KG1 (cell line): ENCODE measurements around the gene SOBP.
"Not testable (repeated sequence)": the region's sequence is repeated elsewhere in the genome, so short reads cannot be mapped to it uniquely, and the experiment has no call there.

ENCODE experiments used
- DNase-seq: peaks from one replicate; lab custom pipeline; 2025; lab: John Stamatoyannopoulos, UW

The SOBP gene

DNA sequence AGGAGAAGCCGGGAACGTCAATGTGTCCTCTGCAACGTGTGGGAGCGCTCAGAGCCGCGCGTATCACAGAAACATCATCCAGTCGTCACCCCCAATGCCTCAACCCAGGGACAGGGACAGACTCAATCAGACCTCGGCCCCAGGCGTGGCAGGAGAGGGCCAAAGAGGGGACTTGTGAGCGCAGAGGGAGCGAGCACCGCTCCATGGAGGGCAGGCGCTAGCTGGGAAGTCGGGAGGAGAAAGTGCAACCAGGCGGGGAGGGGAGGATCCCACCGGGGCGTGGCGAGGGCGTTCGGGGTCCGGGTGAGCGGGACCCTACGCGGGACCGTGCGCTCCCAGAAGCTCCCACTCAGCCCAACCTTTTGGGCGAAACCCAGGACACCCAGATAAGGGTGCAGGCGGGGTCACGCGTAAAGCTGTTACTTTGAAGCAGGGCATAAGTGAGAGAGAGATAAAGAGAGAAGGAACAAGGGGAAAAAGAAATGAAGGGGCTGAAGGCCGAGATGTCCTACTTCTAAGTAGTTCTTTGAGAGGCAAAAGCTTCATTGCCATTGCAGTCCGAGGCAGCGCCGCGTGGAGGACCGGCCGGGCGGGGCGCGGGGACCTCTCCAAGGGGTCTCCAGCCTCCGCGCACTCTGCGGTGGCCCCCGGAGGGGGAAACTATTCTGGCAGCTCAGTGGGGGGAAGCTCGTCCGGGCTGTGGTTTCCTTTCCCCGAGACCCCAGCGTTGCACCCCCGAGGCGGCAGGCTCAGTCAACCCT is 862 bp upstream of the SOBP start:
- no peak for DNase-seq

DNA sequence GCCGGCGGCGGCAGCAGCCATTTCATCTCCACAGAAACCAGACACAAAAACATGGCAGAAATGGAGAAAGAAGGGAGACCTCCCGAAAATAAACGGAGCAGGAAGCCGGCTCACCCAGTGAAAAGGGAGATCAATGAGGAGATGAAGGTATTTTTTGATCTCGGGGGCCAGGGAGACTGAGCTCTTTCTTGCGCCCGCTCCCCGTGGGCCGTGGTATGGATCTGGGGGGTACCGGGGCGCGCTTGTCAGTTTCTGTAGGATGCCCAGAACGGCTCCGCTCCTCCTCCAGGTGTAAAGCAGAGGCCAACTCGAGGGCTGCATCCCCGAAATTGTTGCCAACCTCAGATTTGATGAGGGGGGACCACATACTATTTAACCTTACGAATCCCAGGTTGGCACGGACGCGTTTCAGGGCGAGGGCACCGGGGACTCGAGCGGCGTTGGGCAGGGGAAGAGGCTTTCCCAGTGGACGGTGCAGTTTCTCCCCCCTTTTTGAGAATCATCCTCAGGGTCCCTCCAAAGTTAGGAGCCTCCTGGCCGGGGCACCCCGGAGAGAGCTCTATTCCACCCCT is 735 bp downstream of the SOBP start:
- no peak for DNase-seq

GRCh38 chr6:107491138-107491609 is 1.3 kb downstream of the SOBP start:
- DNase-seq, result no peak

GRCh38 chr6:107491760-107492660 is 2.1 kb downstream of the SOBP start:
- DNase-seq, result no peak

- no peak for DNase-seq
Measured at GRCh38 chr6:107493158-107494057, 3.5 kb downstream of the SOBP start.

DNA sequence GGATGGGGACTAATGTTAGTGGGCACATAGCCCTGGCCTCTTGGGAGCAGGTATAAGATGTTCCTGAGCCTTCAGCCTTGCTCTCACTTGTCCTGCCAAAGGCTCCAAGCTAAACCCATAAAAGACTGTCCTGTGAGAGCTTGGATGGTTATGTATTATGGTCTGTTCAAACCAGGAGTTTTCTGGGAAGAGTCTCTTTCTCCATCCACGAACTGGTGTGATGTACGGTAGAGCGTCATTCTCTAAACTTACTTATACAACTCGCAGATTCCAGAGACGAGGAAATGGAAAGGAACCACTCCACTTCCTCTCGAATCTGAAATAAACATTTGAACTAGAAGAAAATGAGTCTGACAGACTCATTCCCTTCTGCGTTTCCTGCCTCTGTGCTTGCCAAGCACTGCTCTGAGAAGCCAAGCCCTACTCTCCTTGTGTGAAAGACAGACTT is 5.3 kb downstream of the SOBP start:
- DNase-seq, result no peak

- DNase-seq, result no peak
Measured at GRCh38 chr6:107495971-107496370, 6.1 kb downstream of the SOBP start.

DNA sequence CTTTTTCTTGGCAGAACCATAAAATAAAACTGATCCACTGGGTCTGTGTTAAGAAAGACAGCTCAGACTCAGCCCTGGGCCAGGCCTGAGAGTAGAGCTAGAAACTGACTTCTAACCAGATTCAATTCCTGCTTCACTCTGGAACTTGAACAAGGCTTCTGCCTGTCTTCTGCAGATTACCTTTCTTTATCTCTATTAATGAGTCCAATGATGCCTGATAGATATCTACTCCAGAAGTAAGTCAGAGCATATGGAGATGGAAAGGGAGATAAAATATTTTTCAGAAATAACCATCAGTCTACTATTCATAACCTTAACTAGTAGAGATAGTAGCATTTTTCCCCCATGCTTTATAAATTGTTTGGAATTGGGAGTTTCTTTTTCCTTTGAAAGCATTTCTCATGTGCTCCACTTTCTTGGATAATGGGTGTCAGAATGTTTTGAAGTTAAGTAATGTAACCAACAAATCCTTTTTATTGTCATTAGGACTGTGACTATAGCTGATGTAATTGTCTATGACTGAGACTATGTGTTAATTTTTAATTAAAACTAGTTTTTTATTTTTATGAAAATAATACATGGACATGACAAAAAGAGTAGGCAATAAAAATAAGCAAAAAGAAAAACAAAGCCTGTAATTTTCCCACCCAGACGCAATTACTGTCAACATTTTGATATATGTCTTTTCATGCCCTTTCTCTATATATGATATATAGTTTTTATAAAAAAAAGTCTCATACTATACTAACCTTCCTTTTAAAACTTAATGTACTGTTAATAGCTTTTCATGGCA is 7.2 kb downstream of the SOBP start:
- no peak for DNase-seq

GRCh38 chr6:107504270-107505026 is 14.5 kb downstream of the SOBP start:
- DNase-seq, result no peak

DNA sequence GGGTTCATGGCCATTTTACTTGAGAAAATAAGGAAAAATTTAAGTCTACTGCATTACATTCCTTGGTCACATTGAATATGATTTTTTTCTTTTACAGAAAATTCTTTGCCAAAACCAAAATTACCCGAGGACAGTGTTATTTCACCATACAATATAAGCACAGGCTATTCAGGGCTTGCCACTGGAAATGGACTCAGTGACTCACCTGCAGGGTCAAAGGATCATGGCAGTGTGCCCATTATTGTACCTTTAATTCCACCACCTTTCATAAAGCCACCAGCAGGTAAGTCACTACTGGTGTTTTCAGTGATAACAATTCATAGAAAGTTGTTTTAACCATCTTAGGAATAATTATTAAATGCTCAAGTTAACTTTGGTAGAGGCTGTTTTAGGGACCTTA is 16.2 kb downstream of the SOBP start:
- no peak for DNase-seq

DNA sequence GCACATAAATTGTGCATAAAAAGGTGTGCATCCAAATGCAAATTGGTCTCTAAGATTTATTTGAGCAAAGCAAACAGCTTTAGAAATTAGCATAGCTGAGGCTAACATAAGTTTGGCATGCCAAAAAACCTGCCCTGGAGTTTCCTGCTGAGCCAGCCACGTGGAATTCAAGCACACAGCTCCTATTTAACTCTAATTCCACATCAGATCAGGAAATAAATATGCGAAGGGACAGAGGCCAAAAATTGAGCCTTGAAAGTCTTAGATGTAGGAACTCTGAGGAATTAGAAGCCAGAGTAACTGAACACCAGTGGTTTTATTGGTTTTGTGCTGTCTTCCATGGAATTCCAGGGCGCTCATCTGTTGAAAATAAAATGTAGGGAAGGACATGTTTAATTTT is 19.6 kb downstream of the SOBP start:
- DNase-seq, result no peak

DNA sequence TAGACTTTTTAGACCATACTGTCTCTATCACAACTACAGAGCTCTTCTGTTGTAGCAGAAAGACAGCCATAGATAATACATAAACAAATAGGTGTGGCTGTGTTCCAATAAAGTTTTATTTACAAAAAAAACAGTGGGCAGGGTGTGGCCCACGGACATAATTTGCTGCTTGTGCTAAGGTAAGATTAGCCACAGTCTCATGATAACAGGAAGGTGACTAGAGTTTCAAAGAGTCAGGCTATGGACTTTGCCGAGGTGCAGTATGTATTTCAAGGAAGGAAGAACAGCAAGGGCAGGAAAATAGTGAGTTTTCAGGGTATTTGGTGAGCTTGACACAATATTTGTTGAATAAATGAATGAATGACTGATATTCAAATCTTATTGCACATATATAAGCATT is 20.2 kb downstream of the SOBP start:
- no peak for DNase-seq

GRCh38 chr6:107511511-107511993 is 21.6 kb downstream of the SOBP start:
- no peak for DNase-seq

GRCh38 chr6:107513214-107513613 is 23.3 kb downstream of the SOBP start:
- DNase-seq, result no peak

DNA sequence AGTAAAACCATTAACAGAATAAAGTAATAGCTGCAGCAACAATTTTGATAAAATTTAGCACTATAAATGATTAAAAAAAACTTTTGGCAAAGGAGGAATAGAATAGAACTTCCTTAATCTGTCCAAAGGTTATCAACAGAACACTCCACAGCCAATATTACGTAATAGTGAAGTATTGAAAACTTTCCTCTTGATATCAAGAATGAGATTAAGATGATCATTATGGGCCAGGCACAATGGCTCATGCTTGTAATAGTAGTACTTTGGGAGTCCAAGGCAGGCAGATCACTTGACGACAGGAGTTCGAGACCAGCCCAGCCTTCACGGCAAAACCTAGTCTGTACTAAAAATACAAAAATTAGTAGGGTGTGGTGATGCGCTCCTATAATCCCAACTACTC is 26.0 kb downstream of the SOBP start:
- no peak for DNase-seq

- no peak for DNase-seq
Measured at GRCh38 chr6:107517274-107517673, 27.4 kb downstream of the SOBP start.

GRCh38 chr6:107519224-107519623 is 29.3 kb downstream of the SOBP start:
- DNase-seq, result not testable (repeated sequence)

DNA sequence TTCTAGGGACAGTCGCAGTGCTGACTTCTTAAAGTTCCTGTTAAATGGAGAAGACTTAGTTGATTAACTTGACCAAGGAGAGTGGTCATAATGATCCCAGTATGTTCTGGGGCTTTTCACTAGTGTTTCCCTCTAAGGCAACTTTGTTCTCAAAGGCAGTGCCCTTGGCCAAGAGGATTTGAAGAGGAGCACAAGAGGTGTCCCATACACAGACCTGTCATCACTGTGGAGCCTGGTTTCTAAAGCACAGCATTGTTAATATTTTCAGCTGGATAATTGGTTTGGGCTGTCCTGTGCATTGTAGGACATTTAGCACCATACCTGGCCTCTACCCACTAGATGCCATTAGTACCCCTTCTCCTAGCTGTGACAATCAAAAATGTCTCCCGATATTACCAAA is 30.8 kb downstream of the SOBP start:
- not testable (repeated sequence) for DNase-seq

- no peak for DNase-seq
Measured at GRCh38 chr6:107523054-107523791, 33.3 kb downstream of the SOBP start.
